AG04450 (cell line): ENCODE data around the gene NOTCH2. TPM values are rescaled to one million over a fixed set of nuclear protein-coding genes. Genes with fewer than 3 reads are reported as not detected.
"Not testable (repeated sequence)": the region's sequence is repeated elsewhere in the genome, so short reads cannot be mapped to it uniquely, and the experiment has no call there.

ENCODE experiments used
- CTCF ChIA-PET: fragments of 300-600, 350-600 bp; formaldehyde crosslinking; extraction: SDS; loops from one replicate; lab custom pipeline; 2022; ENCODE audit warnings: antibody characterized with exemption, inconsistent platforms; lab: Charles Lee
- POLR2A ChIA-PET: fragments of 350-600 bp; formaldehyde crosslinking; extraction: SDS; loops from one replicate; lab custom pipeline; 2021; ENCODE audit warnings: antibody characterized with exemption, inconsistent platforms; lab: Yijun Ruan, JAX
- DNase-seq: peaks from one replicate; pipeline ENCODE4 v3.0.0-alpha.2; 2011; ENCODE audit warnings: low read depth, low spot score
- H3K27ac ChIP-seq: one replicate; pipeline ENCODE4 v1.5.1; 2012; ENCODE audit warnings: low read depth, low read length, control low read depth
- H3K27me3 ChIP-seq: one replicate; pipeline ENCODE4 v1.6.0; 2012; ENCODE audit warnings: low read length; ENCODE audit not compliant: control insufficient read depth, insufficient read depth
- H3K4me3 ChIP-seq: 2 replicates; pipeline ENCODE4 v1.5.1; 2011; ENCODE audit warnings: mild to moderate bottlenecking, low read depth, low read length, control low read depth
- H3K9me3 ChIP-seq: 2 replicates; pipeline ENCODE4 v1.5.1; 2012; ENCODE audit warnings: low read length; ENCODE audit not compliant: control insufficient read depth, insufficient read depth
- polyA minus RNA-seq: library from RNA; depleted of rRNA, polyadenylated mRNA; stranded (reverse); fragments of >200 nt; gene quantifications from 2 replicates; pipeline ENCODE4 v1.2.3, GENCODE V29; 2011; rRNA and poly(A)+ RNA removed
- polyA plus RNA-seq: library from polyadenylated mRNA; depleted of rRNA; stranded (reverse); fragments of >200 nt; gene quantifications from 2 replicates; pipeline ENCODE4 v1.2.3, GENCODE V29; 2011; rRNA removed

Gene NOTCH2
- 47.0 and 56.9 TPM in 2 replicates for polyA plus RNA-seq
- polyA minus RNA-seq: 274 and 335 TPM in 2 replicates

GRCh38 chr1:120069067-120069919 is at the start of gene NOTCH2:
NOTCH2 (minus strand) TSS chr1:120069662; CDS start chr1:120069406, 256 bp downstream.
- DNase-seq, CTCF ChIA-PET, POLR2A ChIA-PET, H3K27ac ChIP-seq, H3K9me3 ChIP-seq, H3K27me3 ChIP-seq: not testable (repeated sequence)
- peak within 1 kb of the TSS; percentile 54 for H3K4me3 ChIP-seq

GRCh38 chr1:120117371-120118177 is 48.1 kb upstream of the NOTCH2 start:
- H3K4me3 ChIP-seq, H3K27me3 ChIP-seq, POLR2A ChIA-PET, H3K9me3 ChIP-seq, CTCF ChIA-PET: not testable (repeated sequence)
- H3K27ac ChIP-seq: peak overlapping the region; percentile 57
- peak; percentile 27 for DNase-seq

- H3K27me3 ChIP-seq, H3K27ac ChIP-seq, POLR2A ChIA-PET, CTCF ChIA-PET, DNase-seq, H3K9me3 ChIP-seq, H3K4me3 ChIP-seq: not testable (repeated sequence)
Observed at GRCh38 chr1:120116094-120116493, 46.6 kb upstream of the NOTCH2 start.

GRCh38 chr1:120113134-120113533 is 43.7 kb upstream of the NOTCH2 start:
- H3K9me3 ChIP-seq, DNase-seq, H3K4me3 ChIP-seq, H3K27ac ChIP-seq, H3K27me3 ChIP-seq, CTCF ChIA-PET, POLR2A ChIA-PET: not testable (repeated sequence)

- DNase-seq, H3K4me3 ChIP-seq, H3K9me3 ChIP-seq, H3K27ac ChIP-seq, CTCF ChIA-PET, POLR2A ChIA-PET, H3K27me3 ChIP-seq: not testable (repeated sequence)
Observed at GRCh38 chr1:120112212-120112611, 42.8 kb upstream of the NOTCH2 start.

- POLR2A ChIA-PET, CTCF ChIA-PET: not testable (repeated sequence)
Observed at GRCh38 chr1:120111771-120112170, 42.3 kb upstream of the NOTCH2 start.

GRCh38 chr1:120111008-120111407 is 41.5 kb upstream of the NOTCH2 start:
- DNase-seq, CTCF ChIA-PET, H3K27ac ChIP-seq, H3K4me3 ChIP-seq, H3K9me3 ChIP-seq, POLR2A ChIA-PET, H3K27me3 ChIP-seq: not testable (repeated sequence)

More at GRCh38 chr1:120111771-120112170, 42.3 kb upstream of the NOTCH2 start:
- H3K27ac ChIP-seq, H3K4me3 ChIP-seq, H3K27me3 ChIP-seq, DNase-seq, H3K9me3 ChIP-seq: not testable (repeated sequence)

GRCh38 chr1:120109656-120110055 is 40.2 kb upstream of the NOTCH2 start:
- H3K27ac ChIP-seq, H3K4me3 ChIP-seq, POLR2A ChIA-PET, DNase-seq, H3K27me3 ChIP-seq, CTCF ChIA-PET, H3K9me3 ChIP-seq: not testable (repeated sequence)

GRCh38 chr1:120109180-120109579 is 39.7 kb upstream of the NOTCH2 start:
- H3K27ac ChIP-seq, H3K4me3 ChIP-seq, DNase-seq, H3K9me3 ChIP-seq, H3K27me3 ChIP-seq, POLR2A ChIA-PET, CTCF ChIA-PET: not testable (repeated sequence)

- H3K27me3 ChIP-seq, POLR2A ChIA-PET: not testable (repeated sequence)
Observed at GRCh38 chr1:120105288-120105687, 35.8 kb upstream of the NOTCH2 start.

GRCh38 chr1:120103768-120104167 is 34.3 kb upstream of the NOTCH2 start:
- H3K4me3 ChIP-seq, DNase-seq, POLR2A ChIA-PET, H3K27ac ChIP-seq, CTCF ChIA-PET, H3K9me3 ChIP-seq, H3K27me3 ChIP-seq: not testable (repeated sequence)

More at GRCh38 chr1:120105288-120105687, 35.8 kb upstream of the NOTCH2 start:
- H3K9me3 ChIP-seq, H3K4me3 ChIP-seq, H3K27ac ChIP-seq, DNase-seq, CTCF ChIA-PET: not testable (repeated sequence)
